Astrocyte of the spinal cord (primary cell): ENCODE measurements around the gene LRRC7.

Source experiments
- DNase-seq: peaks from one replicate; pipeline ENCODE4 v3.0.0; 2011; ENCODE audit warnings: low read depth, low spot score
- H3K4me3 ChIP-seq: 2 replicates; pipeline ENCODE4 v1.5.1; 2011; ENCODE audit warnings: low read depth, mild to moderate bottlenecking, low read length, moderate library complexity
- in situ Hi-C: cut with HindIII; loops from 2 replicates; pipeline ENCODE4 v1.10.0; 2017; ENCODE audit warnings: low sequenced_read_pairs
- TF ChIP-seq, protein P1 (sequence below): IDR thresholded peaks from 2 replicates; pipeline ENCODE4 v1.5.1; 2012; ENCODE audit warnings: low read depth, mild to moderate bottlenecking, low read length, inconsistent platforms

The LRRC7 gene

GRCh38 chr1:70077066-70077465 is 509.3 kb downstream of the LRRC7 start:
- in situ Hi-C loops: no loop called here
- no peak overlapping the region for H3K4me3 ChIP-seq
- DNase-seq: no peak
- TF ChIP-seq, protein P1, sequence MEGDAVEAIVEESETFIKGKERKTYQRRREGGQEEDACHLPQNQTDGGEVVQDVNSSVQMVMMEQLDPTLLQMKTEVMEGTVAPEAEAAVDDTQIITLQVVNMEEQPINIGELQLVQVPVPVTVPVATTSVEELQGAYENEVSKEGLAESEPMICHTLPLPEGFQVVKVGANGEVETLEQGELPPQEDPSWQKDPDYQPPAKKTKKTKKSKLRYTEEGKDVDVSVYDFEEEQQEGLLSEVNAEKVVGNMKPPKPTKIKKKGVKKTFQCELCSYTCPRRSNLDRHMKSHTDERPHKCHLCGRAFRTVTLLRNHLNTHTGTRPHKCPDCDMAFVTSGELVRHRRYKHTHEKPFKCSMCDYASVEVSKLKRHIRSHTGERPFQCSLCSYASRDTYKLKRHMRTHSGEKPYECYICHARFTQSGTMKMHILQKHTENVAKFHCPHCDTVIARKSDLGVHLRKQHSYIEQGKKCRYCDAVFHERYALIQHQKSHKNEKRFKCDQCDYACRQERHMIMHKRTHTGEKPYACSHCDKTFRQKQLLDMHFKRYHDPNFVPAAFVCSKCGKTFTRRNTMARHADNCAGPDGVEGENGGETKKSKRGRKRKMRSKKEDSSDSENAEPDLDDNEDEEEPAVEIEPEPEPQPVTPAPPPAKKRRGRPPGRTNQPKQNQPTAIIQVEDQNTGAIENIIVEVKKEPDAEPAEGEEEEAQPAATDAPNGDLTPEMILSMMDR: no peak

DNA sequence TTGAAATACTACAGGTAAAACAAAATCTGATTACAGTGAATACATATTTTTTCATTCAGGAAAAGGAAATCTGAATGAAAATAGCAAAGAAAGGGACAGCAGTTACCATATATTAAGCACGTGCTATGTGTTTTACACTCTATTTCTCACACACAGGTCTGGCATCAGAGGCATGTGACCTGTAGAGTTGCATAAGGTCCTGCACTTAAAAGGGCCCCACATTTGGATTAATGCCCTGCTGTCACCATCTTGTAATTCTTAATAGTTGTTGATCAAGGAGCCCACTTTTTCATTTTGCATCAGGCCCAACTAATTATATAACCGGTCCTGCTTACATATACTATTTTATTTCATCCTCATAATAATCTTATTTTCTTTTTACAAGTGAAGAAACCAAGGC is 511.8 kb downstream of the LRRC7 start:
- TF ChIP-seq, protein P1: no peak
- DNase-seq: no peak
- in situ Hi-C loops: no loop called here
- no peak overlapping the region for H3K4me3 ChIP-seq

GRCh38 chr1:70083519-70083918 is 515.8 kb downstream of the LRRC7 start:
- TF ChIP-seq, protein P1: no peak
- no peak for DNase-seq
- H3K4me3 ChIP-seq: no peak overlapping the region
- in situ Hi-C loops: no loop called here

- H3K4me3 ChIP-seq: no peak overlapping the region
- in situ Hi-C loops: no loop called here
- no peak for DNase-seq
- TF ChIP-seq, protein P1: no peak
Measured at GRCh38 chr1:70084314-70084915, 516.7 kb downstream of the LRRC7 start.

- DNase-seq: no peak
- in situ Hi-C loops: no loop called here
- H3K4me3 ChIP-seq: no peak overlapping the region
- TF ChIP-seq, protein P1: no peak
Measured at GRCh38 chr1:70085521-70085920, 517.8 kb downstream of the LRRC7 start.

GRCh38 chr1:70086897-70087296 is 519.2 kb downstream of the LRRC7 start:
- in situ Hi-C loops: no loop called here
- TF ChIP-seq, protein P1: no peak
- H3K4me3 ChIP-seq: no peak overlapping the region
- no peak for DNase-seq
